ENCODE data around the gene LGR5. TPM values are rescaled to one million over a fixed set of nuclear protein-coding genes. Genes with fewer than 3 reads are reported as not detected.

LGR5 gene
- total and polyA plus RNA-seq, 2 of the 8 experiments (the other 6 are each of a cell fraction or from before 2014, with no cell fraction given): 0.08 to 0.19 TPM

- TF ChIP-seq E2F6 (IDR thresholded peaks at IDR 0.05): no peak
- no peak for TF ChIP-seq RAD21 (IDR thresholded peaks at IDR 0.05 in 1 of 2, conservative IDR thresholded peaks at IDR 0.05 in 1 of 2; ENCODE audit: low read depth in 2 of 2, low read length in 2 of 2)
- TF ChIP-seq CTCF (IDR thresholded peaks at IDR 0.05; ENCODE audit: control extremely low read depth in 1 of 3, insufficient read depth in 1 of 3, low read depth in 1 of 3, low read length in 3 of 3): no peak
Observed at GRCh38 chr12:71548893-71549292, 109.3 kb downstream of the LGR5 start (continued).
